HEK293T (cell line): ENCODE data around the gene TMEM26.
A peak's percentile ranks its signal among the peaks of the same experiment; 100 is the strongest.

Experiments used
- CTCF ChIA-PET: fragments of 350-600 bp; formaldehyde crosslinking; extraction: SDS; loops from one replicate; lab custom pipeline; 2021; ENCODE audit warnings: antibody characterized with exemption, inconsistent platforms; lab: Yijun Ruan, JAX
- POLR2A ChIA-PET: fragments of 350-600 bp; formaldehyde crosslinking; extraction: SDS; loops from one replicate; lab custom pipeline; 2020; ENCODE audit warnings: antibody characterized with exemption, inconsistent platforms; lab: Yijun Ruan, JAX
- DNase-seq: peaks from one replicate; pipeline ENCODE4 v3.0.0; 2012; ENCODE audit warnings: mixed read lengths; ENCODE audit errors: extremely low spot score
- ARNT ChIP-seq: fragments of 450-650 bp; IDR thresholded peaks from 2 replicates; pipeline ENCODE4 v1.6.1; 2017; ENCODE audit warnings: mild to moderate bottlenecking
- BHLHE40 ChIP-seq: fragments of 450-650 bp; IDR thresholded peaks from 2 replicates; pipeline ENCODE4 v1.6.1; 2016; ENCODE audit warnings: mild to moderate bottlenecking, moderate library complexity, borderline replicate concordance
- CTBP1 ChIP-seq: fragments of 450-650 bp; IDR thresholded peaks from 2 replicates; pipeline ENCODE4 v1.6.1; 2016; ENCODE audit warnings: borderline replicate concordance
- ELF4 ChIP-seq: fragments of 450-650 bp; IDR thresholded peaks from 2 replicates; pipeline ENCODE4 v1.6.1; 2017; ENCODE audit warnings: antibody characterized with exemption
- FOXA1 ChIP-seq: fragments of 450-650 bp; IDR thresholded peaks from 2 replicates; pipeline ENCODE4 v1.6.1; 2016; ENCODE audit warnings: mild to moderate bottlenecking
- FOXK2 ChIP-seq: fragments of 450-650 bp; IDR thresholded peaks from 2 replicates; pipeline ENCODE4 v1.6.1; 2016; ENCODE audit warnings: mild to moderate bottlenecking
- FOXM1 ChIP-seq: fragments of 450-650 bp; IDR thresholded peaks from 2 replicates; pipeline ENCODE4 v1.6.1; 2017; ENCODE audit warnings: mild to moderate bottlenecking, borderline replicate concordance
- HDGF ChIP-seq: fragments of 450-650 bp; IDR thresholded peaks from 2 replicates; pipeline ENCODE4 v1.6.1; 2017; ENCODE audit warnings: antibody characterized with exemption, borderline replicate concordance
- L3MBTL2 ChIP-seq: fragments of 450-650 bp; conservative IDR thresholded peaks from 2 replicates; pipeline ENCODE4 v1.6.1; 2016; ENCODE audit warnings: mild to moderate bottlenecking
- LEF1 ChIP-seq: fragments of 450-650 bp; IDR thresholded peaks from 2 replicates; pipeline ENCODE4 v1.6.1; 2017; ENCODE audit warnings: mild to moderate bottlenecking, borderline replicate concordance
- NFRKB ChIP-seq: fragments of 450-650 bp; IDR thresholded peaks from 2 replicates; pipeline ENCODE4 v1.6.1; 2016; ENCODE audit warnings: mild to moderate bottlenecking, moderate library complexity
- SP1 ChIP-seq: fragments of 450-650 bp; IDR thresholded peaks from 2 replicates; pipeline ENCODE4 v1.6.1; 2017
- SUZ12 ChIP-seq: fragments of 450-650 bp; IDR thresholded peaks from 2 replicates; pipeline ENCODE4 v1.6.1; 2016; ENCODE audit warnings: mild to moderate bottlenecking
- TARDBP ChIP-seq: fragments of 450-650 bp; IDR thresholded peaks from 2 replicates; pipeline ENCODE4 v1.6.1; 2016
- ZNF384 ChIP-seq: fragments of 450-650 bp; IDR thresholded peaks from 2 replicates; pipeline ENCODE4 v1.6.1; 2016
- TF ChIP-seq, protein P1 (sequence below): fragments of 450-650 bp; IDR thresholded peaks from 2 replicates; pipeline ENCODE4 v1.6.1; 2016

TMEM26 gene

DNA sequence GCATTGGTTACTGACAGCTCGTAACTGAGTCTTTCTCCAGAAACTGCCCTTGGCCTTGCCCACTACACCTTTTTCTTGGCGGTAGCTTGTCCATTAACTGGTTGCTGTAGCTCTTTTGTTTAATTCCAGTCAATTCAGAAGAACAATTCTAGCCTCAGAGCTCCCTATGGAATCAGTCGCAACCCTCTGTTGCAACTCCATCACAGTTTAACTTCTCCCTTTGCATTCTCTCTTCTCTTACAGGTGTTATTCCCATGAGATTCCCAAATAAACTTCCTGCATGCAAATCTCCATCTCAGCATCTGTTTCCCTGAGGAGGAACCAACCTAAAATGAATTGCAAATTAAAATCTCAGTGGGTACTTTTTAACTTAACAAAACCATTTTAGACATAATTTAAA lies 28.4 kb upstream of the TMEM26 start:
- CTCF ChIA-PET, result interaction anchor here (0.7 kb wide), 1 partner anchor 10 kb away, joined by 3 read pairs; no protein-coding TSS in a partner anchor
- POLR2A ChIA-PET, result no interaction called here
- DNase-seq, result no peak
- TF ChIP-seq TARDBP (no peak), NFRKB (no peak), ZNF384 (no peak), SP1 (no peak), BHLHE40 (no peak), CTBP1 (no peak), ARNT (no peak), ELF4 (no peak), HDGF (no peak), L3MBTL2 (no peak)
- TF ChIP-seq, protein P1, sequence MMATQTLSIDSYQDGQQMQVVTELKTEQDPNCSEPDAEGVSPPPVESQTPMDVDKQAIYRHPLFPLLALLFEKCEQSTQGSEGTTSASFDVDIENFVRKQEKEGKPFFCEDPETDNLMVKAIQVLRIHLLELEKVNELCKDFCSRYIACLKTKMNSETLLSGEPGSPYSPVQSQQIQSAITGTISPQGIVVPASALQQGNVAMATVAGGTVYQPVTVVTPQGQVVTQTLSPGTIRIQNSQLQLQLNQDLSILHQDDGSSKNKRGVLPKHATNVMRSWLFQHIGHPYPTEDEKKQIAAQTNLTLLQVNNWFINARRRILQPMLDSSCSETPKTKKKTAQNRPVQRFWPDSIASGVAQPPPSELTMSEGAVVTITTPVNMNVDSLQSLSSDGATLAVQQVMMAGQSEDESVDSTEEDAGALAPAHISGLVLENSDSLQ, result no peak

DNA sequence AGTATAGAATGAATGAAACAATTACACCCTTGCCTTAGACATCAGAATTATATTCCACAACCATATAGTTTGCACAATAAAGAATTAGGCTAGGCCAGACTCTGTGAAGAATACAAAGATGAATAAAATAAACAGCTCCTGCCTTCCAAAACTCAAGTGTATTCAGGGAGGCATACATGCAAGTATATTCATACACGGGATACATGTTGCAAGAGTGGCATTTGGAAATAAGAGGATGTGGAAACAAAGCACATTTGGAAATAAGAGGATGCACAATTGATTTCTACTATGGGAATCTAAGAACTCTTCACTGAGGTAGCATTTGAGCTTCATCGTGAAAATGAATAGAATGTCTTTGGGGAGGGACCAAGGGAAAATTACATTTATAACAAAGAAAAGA lies 27.0 kb upstream of the TMEM26 start:
- CTCF ChIA-PET, result no interaction called here
- no peak for DNase-seq
- no peak for TF ChIP-seq L3MBTL2
- TF ChIP-seq SUZ12, result no peak
- no peak for TF ChIP-seq CTBP1
- no peak for TF ChIP-seq BHLHE40
- TF ChIP-seq SP1, result no peak
- no peak for TF ChIP-seq ELF4
- POLR2A ChIA-PET, result interaction anchor here (0.9 kb wide), 1 partner anchor 39 kb away, joined by 3 read pairs; no protein-coding TSS in a partner anchor

DNA sequence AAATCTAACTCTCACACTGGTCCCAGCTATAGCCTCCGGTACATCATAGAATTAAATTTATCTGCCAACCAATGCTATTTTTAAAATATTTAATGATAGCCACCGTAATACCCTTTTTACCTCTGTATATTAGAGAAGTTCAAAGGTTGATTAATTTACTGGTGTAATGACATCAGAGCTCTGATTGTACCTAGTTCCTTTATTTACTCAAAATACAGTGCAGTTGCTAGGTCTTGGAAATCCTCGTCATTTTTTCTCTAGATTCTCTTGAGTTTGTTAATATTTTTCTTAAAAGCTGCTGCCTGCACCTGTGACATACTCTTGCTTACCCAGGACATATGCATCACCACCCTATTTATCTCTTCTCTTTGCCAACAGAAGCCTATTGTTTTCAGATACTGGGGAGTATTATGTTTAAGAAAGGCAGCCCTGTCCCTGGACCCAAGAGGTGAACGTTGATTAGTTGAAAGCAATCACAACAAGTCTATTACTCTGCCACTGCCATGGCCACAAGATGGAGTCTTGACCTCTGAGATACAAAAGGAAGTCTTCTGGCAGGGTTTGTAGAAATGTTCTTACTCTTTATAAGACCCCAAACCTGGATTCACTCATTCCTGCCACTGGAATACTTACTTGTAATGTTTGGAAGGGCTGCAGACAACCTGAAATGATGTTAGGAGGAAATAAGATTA lies 25.6 kb upstream of the TMEM26 start:
- POLR2A ChIA-PET, result no interaction called here
- DNase-seq, result no peak
- CTCF ChIA-PET, result no interaction called here
- no peak for TF ChIP-seq SUZ12
- TF ChIP-seq FOXK2, result no peak
- TF ChIP-seq L3MBTL2, result no peak
- TF ChIP-seq TARDBP, result no peak
- TF ChIP-seq, protein P1, result no peak
- TF ChIP-seq HDGF, result no peak
- no peak for TF ChIP-seq ARNT
- no peak for TF ChIP-seq SP1
- no peak for TF ChIP-seq NFRKB
- no peak for TF ChIP-seq ZNF384
- no peak for TF ChIP-seq BHLHE40
- no peak for TF ChIP-seq ELF4
- TF ChIP-seq LEF1, result no peak
- no peak for TF ChIP-seq FOXA1
- TF ChIP-seq FOXM1, result no peak
- TF ChIP-seq CTBP1, result no peak

DNA sequence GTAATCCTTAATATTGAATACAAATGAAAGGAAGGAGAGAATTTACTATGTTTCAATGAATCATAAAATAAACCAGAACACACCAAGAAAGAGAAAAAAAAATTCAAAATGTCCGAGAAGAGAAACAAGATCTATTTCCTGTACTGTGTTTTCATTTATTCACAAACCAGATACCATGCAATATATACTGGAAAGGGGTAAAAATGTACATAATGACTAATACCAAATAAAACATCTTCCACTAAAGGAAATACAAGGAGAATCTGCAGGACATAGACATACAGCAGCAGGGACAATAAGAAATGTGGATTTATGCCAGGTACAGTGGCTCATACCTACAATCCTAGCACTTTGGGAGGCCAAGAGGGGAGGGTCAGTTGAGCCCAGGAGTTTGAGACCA lies 24.3 kb upstream of the TMEM26 start:
- DNase-seq, result no peak
- ChIA-PET CTCF (no interaction called here), POLR2A (no interaction called here)
- TF ChIP-seq HDGF (no peak), FOXM1 (no peak), BHLHE40 (no peak), FOXK2 (no peak), ARNT (no peak), L3MBTL2 (no peak), ELF4 (no peak), TARDBP (no peak), SUZ12 (no peak), CTBP1 (no peak), NFRKB (no peak), FOXA1 (no peak), ZNF384 (no peak), SP1 (no peak), LEF1 (no peak)
- TF ChIP-seq, protein P1, result no peak

DNA sequence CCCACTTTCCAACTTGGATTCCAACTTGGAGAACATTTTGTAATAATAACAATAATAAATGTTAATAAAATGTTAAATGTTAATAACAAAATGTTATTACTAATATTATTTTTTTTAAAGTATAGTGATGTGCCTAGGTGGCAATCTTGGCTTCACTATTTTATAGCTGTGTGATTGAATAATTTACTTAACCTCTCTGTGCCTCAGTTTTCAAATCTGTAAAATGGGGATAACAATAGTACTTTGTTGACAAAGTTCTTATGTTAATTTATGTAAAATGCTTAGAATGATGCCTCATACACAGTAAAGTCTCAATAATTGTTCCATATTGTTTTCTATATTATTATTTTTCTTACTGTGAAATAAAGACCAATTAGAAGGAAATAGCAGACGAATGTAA lies 23.3 kb upstream of the TMEM26 start:
- POLR2A ChIA-PET, result no interaction called here
- CTCF ChIA-PET, result no interaction called here
- TF ChIP-seq SP1 (no peak), FOXM1 (no peak), LEF1 (no peak), HDGF (no peak), NFRKB (no peak)
- DNase-seq, result no peak

DNA sequence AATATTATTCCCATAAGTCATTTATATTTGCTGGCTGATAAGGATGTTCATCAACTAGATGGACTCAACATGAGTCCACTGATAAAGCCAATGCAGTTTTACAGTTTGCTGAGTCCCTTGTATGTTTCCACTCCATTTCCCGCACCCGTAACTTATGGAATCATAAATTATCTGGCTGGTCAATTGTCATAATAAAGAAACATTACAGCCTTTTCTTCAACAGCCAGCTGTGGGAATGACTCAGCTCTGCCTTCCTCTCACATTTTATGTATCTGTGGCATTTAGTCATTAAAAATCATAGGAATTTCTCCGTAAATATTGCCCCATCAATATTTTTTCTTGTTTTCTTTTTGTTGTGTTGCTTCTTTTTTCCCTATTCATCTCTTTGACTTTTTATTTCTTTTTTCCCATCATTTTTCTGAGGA lies 22.3 kb upstream of the TMEM26 start:
- TF ChIP-seq CTBP1, result peak; percentile 76
- TF ChIP-seq ZNF384, result no peak
- TF ChIP-seq, protein P1, result peak; percentile 93
- peak; percentile 56 for DNase-seq
- ChIA-PET CTCF (no interaction called here), POLR2A (no interaction called here)
